SK-N-SH treated with all-trans-retinoic acid at 6 μM for 48 hours (cell line): Measurements from ENCODE around the gene MICALL2.

Experiments used
- RARB ChIP-seq: fragments of 250-450 bp; sonication (Bioruptor Pico); IDR thresholded peaks from 2 replicates; pipeline ENCODE4 v1.8.0; 2021; ENCODE audit warnings: mild to moderate bottlenecking, moderate library complexity
- TOX ChIP-seq: fragments of 250-450 bp; sonication (Bioruptor Pico); IDR thresholded peaks from 2 replicates; pipeline ENCODE4 v1.8.0; 2021; ENCODE audit warnings: mild to moderate bottlenecking, moderate library complexity, borderline replicate concordance

DNA sequence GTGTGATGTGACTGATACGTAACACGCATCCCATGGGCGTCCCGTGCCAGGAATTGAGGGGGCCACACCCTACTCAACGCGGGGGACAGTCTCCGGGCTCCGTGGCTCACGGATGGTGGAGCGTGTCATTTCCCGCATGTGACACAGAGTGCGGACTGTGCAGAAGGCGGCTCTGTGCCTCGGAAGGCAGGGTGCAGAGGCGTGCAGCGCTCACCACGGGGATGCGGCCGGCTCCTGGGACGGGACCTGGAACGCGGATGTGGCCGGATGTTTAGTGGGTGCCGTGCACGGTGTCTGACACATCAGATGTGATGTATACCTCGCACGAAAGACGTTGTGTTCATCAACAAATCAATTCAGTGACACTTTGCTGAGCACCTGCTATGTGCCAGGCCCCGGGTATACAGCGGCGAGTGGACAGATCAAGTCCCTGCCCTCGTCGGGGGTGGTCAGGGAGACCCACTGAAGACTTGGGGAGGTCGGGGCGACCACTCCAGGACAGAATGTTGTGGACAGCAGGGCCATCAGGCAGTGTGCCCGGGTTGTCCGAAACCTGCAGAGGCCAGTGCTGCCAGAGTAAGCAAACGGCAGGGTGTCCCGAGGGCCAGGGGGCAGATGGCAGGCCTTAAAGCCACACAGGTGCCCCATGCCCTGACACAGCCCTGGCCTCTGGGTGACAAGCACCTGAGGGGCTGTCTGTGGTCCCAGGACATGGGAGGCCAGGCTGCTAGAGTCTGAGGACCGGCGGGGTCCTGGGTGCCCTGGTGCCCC is 38.1 kb downstream of the MICALL2 start:
- no peak for TF ChIP-seq TOX (CRISPR knock-in tag)
- no peak for TF ChIP-seq RARB (CRISPR knock-in tag)
